Measurements from ENCODE around the gene SYT1.
A peak's percentile ranks its signal among the peaks of the same experiment; 100 is the strongest.

The SYT1 gene

GRCh38 chr12:78898416-78898815, 33.8 kb downstream of the SYT1 start:
- peak in 1 of 2 donors; percentile 25 for DNase-seq

DNA sequence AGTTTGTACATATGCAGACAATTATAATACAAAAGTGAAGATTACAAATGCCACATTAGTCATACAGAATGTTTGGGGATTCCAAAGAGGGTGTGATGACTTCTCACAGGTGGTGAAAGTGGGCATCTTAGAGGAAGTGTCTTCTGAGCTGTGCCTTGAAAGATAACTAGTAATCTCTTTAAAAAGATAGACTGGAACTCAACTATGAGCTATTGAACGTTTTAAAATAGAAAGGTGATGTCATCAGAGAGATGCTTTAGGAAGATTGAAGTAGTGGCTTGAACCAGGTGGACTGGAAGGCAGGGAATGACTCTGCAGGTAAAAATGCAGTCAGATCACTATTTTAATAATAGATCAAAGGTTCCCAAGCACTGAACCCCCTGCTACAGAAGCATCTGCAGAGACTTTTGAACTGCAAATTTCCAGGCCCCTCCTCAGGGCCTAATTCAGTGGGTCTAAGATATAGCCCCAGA, 50.3 kb downstream of the SYT1 start:
- no peak for DNase-seq

DNA sequence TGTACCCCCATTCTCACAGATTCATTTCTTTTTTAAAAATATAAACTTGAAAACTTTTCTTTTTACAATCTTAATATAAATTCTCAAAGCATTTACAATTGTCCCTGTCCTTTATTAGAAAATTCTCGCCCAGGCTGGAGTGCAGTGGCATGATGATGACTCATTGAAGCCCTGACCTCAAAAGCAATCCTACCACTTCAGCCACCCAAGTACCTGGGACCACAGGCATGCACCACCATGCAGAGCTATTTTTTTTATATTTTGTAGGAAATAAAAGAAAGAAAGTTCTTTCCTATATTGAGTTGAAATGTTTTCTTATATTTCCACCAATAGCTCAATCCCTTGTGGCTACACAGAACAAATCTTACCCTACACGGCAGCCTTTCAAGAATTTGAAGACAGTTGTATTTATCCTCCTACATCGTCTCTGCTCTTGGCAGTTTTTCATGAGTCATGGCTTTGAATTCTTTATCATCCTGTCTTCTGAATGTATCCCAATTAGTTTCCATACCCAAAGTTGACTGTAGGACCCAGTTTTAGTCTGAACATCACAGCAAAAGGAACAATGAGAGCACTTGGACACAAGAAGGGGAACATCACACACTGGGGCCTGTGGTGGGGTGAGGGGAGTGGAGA, 52.4 kb downstream of the SYT1 start:
- no peak for DNase-seq

DNA sequence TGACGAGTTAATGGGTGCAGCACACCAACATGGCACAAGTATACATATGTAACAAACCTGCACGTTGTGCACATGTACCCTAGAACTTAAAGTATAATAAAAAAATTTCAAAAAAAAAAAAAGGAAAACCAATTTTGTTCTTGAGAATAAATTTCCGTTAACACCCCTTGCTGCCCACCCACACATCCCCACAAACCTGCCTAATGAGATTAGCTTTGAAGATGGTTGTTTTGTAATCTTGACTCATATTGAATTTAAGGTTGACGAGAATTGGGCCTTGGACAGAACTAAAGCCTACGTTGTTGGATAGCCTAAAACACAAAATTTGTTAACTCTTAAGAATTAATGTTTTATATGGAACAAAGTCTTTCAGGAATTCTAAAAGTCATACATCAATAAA, 52.9 kb downstream of the SYT1 start:
- DNase-seq = no peak

GRCh38 chr12:78918268-78918667, 53.7 kb downstream of the SYT1 start:
- no peak for DNase-seq

DNA sequence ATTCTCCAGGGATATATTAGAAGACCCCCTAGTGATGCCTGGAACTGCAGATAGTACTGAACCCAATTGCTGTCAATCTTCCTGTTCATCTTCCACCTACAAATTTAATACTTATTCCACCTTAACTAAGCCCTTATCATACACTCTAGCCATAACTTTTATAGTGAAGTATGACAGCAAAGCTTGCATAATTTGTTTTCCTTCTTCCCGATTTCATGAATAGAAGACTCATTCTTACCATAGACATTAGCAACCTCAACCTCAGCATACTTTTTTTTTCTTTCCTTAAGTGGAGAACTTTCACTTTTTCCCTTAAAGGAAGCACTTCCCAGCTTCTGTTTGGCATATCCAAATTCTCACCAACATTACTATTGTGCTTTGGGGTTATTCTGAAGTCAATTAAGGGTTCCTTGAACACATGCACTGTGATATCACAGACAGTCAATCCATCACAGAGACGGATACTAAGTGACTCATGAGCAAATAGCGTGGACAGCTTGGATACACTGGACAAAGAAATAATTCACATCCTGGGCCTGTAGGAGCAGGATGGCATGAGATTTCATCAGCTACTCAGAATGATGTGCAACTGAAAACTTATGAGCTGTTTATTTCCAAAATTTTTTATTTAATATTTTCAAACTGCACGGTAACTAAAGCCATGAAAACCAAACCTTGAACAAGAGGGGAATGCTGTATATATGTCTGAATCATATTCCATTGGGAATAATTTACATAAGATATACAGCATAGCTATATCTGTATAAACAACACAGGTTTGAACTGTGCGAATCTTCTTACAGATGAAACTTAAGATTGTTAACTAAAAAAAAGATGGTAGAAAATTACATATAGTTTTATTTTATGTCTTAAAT, 63.9 kb downstream of the SYT1 start:
- DNase-seq = no peak

DNA sequence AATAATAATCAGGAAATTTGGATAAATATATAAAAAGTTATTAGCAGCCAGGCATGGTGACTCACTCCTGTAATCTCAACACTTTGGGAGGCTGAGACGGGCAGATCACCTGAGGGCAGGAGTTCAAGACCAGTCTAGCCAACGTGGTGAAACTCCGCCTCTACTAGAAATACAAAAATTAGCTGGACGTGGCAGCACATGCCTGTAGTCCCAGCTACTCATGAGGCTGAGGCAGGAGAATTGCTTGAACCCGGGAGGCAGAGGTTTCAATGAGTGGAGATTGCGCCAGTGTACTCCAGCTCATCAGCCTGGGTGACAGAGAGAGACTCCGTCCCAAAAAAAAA, 64.5 kb downstream of the SYT1 start:
- DNase-seq = no peak

- peak in 1 of 2 donors; percentile 18 for DNase-seq
Measured at GRCh38 chr12:78931466-78931990, 67.0 kb downstream of the SYT1 start.

DNA sequence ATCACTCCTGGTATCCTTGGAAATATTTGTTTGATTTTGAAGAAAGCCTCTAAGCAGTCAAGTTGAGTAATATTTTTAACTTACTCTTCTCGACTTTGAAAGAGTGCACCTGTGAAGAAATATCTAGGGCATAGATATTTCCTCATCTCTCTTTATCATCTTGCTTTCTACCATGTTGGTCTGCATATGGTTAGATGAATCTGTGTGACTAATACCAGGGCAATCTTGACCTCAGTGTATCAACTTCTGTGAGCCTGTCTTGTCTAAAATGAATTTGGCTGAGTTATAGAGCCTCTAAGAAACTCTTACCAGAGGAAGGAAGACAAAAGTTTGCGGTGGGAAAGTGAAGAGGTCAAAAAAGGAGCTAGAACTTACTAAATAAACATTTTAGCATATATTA, 68.4 kb downstream of the SYT1 start:
- DNase-seq = no peak

DNA sequence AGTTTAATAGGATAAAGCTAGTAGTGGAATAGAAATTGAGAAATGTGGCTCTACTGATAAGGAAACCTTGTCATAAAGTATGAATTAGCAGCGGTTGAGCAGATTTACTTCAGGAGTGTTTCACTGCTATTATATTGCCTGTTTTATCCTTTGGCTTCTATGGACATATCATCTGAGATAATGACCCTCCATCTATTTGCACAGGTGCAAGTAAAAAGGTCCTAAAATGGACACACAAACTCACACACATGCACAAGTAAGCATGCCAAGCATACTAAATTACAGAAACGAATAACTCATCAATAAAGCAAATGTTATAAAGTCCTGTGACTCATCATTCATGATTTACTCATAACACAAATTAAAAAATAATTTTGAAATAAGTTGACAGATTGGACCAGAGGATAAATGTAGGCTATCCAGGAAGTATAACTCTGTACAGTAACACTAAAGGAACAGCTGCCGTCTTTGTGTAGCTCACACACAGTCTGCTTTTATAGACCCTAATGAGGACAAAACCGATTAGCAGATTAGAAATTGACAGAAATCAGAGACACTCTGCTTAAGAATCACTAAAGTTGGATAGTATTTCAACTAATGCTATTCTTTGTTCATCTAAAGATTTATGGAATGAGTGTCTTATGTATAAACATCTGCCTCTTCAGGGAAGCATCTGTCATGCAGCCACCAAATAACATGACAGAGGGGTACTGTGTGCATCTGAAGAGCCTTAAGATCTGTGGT, 73.9 kb downstream of the SYT1 start:
- no peak for DNase-seq

- DNase-seq = no peak
Measured at GRCh38 chr12:78949532-78949931, 85.0 kb downstream of the SYT1 start.

DNA sequence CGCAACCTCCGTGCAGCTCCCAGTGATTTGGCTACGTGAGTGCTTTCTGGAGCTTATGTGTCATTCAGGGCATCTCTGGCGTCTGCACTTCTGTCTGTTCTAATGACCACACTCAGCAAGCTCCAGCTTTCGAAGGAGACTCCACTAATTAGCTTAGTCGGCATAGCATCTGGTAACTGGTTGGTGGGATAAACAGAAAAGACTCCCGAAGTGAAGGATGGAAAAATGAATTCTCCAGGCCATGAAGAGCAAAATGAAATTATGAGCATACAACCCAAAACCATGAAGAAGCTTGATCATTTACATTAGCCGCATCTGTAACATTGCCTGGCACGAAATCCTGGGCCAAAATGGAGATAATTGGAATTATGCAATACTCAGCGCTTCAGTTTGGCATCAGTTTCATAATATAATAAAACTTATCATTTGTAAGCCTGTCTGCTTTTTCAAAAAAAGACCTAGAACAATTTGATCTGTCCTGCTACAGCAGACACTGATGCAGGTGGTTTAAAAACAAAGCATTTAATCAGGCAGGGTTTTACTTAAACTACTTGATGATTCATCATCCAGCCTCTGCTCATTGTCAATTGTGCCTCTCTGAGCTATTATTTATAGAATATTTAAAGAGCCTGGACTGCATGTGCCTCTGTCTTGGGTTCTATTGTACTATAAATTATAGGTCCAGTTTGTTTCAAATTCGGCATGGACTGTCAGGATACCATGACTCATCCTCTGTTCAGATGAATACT, 87.4 kb downstream of the SYT1 start:
- DNase-seq = no peak

- DNase-seq = no peak
Measured at GRCh38 chr12:78952552-78952929, 88.0 kb downstream of the SYT1 start.

- DNase-seq = no peak
Measured at GRCh38 chr12:78958941-78959340, 94.4 kb downstream of the SYT1 start.

DNA sequence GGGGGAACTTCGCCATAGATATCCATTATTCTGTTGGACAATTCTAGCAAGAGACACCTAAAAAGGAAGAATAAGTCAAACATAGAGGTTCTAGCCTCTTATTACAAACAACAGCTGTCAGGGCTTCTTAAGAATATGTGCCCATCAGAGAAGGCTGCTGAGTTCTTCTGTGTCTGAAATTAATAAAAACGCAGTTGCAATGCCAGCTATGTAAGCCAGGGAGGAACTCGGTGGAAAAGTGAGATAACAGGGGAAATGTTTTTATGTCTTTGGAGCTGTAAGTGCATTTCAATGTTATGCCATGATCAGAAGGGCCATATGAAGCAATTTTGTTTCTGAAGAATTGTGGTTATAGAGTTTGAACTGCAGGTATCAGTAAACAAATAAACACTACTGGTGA, 95.0 kb downstream of the SYT1 start:
- no peak for DNase-seq

- DNase-seq = no peak
Measured at GRCh38 chr12:78961171-78961570, 96.6 kb downstream of the SYT1 start.

GRCh38 chr12:78963439-78964227, 99.1 kb downstream of the SYT1 start:
- DNase-seq = no peak

DNA sequence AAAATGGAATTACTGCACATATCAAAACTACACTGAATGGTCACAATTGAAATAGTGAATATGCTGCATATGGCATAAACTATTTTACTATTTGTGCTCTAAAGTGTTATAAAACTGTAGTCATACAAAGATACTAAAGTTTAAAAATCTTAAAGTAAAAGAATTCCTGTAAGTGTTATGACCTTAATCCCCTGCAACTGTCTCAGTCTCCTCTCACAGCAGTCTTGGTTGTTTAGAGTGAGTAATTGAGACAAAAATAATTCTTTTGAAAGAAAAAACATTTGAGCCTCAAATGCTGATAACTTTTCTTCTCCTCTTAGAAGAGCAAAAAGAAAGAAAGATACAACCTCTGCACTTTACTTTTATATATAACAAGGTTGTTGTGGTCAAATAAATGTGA, 99.9 kb downstream of the SYT1 start:
- DNase-seq = no peak

DNA sequence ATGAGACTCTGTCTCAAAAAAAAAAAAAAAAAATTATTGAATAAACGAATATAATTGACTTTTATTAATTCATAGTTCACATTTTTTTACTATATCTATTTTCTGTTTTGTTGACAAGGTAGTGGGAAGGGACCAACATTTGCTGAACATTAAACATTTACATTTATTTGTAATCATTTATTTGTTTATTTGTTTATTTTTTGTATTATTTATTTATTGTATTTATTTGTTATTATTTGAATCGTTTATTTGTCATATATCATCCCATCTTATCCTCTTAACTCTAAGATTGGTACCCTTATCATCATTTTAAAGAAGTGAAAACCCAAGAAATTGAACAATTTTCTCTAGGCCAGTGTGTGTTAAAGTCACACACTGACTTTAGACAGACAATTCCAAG, 101.5 kb downstream of the SYT1 start:
- no peak for DNase-seq

- no peak for DNase-seq
Measured at GRCh38 chr12:78966926-78967325, 102.4 kb downstream of the SYT1 start.

DNA sequence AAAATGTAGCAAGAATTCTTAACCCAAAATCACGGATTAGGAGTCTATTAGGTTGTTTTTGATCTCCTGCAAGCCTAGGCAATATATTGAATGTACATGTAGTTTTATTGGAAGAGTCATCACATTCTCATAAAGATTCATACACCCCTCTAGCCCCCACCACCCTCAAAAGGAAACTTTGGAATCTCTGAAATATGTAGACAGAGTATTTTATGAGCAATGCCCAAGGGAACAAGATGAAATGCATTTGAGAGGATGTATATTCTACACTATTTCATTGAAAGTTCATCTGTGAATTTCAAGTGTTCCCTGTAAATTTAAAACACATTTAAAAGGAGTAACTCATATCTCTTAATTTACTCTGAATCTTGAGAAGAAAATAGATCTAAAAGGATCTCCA, 103.7 kb downstream of the SYT1 start:
- DNase-seq = no peak

DNA sequence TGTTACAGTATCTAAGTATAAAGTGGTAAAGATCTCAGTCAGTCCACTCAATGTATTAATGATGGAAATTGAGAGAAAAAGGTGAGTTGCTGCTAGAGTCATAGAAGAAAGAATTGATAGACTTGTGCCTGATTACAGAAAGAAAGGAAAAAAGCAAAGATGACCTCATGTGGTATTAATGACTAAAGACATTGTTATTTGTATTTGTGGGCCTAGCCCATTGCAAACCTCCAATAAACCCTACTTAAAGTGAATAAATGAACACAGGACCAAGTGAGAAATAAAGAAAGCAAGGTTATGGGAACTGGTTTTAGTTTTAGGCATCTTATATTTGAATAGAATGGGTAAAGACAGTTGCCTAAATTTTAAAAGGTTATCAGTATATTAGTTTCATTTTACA, 105.5 kb downstream of the SYT1 start:
- no peak for DNase-seq

Measured in hippocampal formation (tissue), 2 donors.